GM23338 (cell line): ENCODE results near the gene PPM1N. TPM values are rescaled to one million over a fixed set of nuclear protein-coding genes. Genes with fewer than 3 reads are reported as not detected.

Experiments
- ATAC-seq: fragments of 200-7000 bp; cut with Tn5 transposase; 3 replicates; pipeline ENCODE4 v1.9.1; 2020
- DNase-seq: peaks from one replicate; pipeline ENCODE4 v3.0.0-alpha.2; 2015; ENCODE audit warnings: low spot score
- H2AFZ ChIP-seq: fragments of 200-600 bp; sonication (generic); 2 replicates; pipeline ENCODE4 v1.8.0; 2016; ENCODE audit warnings: antibody characterized with exemption, mild to moderate bottlenecking, moderate library complexity
- H3F3A ChIP-seq: fragments of 200-600 bp; sonication (generic); replicated peaks from 2 replicates; pipeline ENCODE4 v1.8.0; 2017; ENCODE audit warnings: antibody characterized with exemption, mixed run types, low read depth
- H3K27ac ChIP-seq: fragments of 200-600 bp; sonication (generic); 2 replicates; pipeline ENCODE4 v1.6.1; 2016; ENCODE audit warnings: low read depth
- H3K27me3 ChIP-seq: fragments of 200-600 bp; sonication (generic); 2 replicates; pipeline ENCODE4 v1.8.0; 2016; ENCODE audit warnings: mild to moderate bottlenecking, mixed run types, moderate library complexity; ENCODE audit not compliant: insufficient read depth
- H3K36me3 ChIP-seq: fragments of 200-600 bp; sonication (generic); 2 replicates; pipeline ENCODE4 v1.8.0; 2016; ENCODE audit warnings: mild to moderate bottlenecking; ENCODE audit not compliant: insufficient read depth
- H3K4me1 ChIP-seq: fragments of 200-600 bp; sonication (generic); 2 replicates; pipeline ENCODE4 v1.8.0; 2016; ENCODE audit warnings: mild to moderate bottlenecking, moderate library complexity; ENCODE audit not compliant: insufficient read depth
- H3K4me2 ChIP-seq: fragments of 200-600 bp; sonication (generic); 2 replicates; pipeline ENCODE4 v1.7.1; 2017; ENCODE audit warnings: mixed run types
- H3K4me3 ChIP-seq: fragments of 200-600 bp; sonication (generic); 2 replicates; pipeline ENCODE4 v1.6.1; 2016; ENCODE audit warnings: mixed run types
- H3K79me2 ChIP-seq: fragments of 200-600 bp; sonication (generic); replicated peaks from 2 replicates; pipeline ENCODE4 v1.8.0; 2017; ENCODE audit warnings: mild to moderate bottlenecking; ENCODE audit not compliant: insufficient read depth
- H3K9me2 ChIP-seq: fragments of 200-600 bp; sonication (generic); 2 replicates; pipeline ENCODE4 v1.8.0; 2017; ENCODE audit not compliant: insufficient read depth
- H4K20me1 ChIP-seq: fragments of 200-600 bp; sonication (generic); replicated peaks from 2 replicates; pipeline ENCODE4 v1.8.0; 2017; ENCODE audit warnings: mild to moderate bottlenecking; ENCODE audit not compliant: insufficient read depth
- H3K27ac Mint-ChIP-seq: 2 replicates; pipeline ENCODE4 v1.8.0; 2020; ENCODE audit warnings: inconsistent platforms, mild to moderate bottlenecking, moderate library complexity, mixed read lengths
- H3K27me3 Mint-ChIP-seq: 3 replicates; pipeline ENCODE4 v1.8.0; 2022; ENCODE audit warnings: low read depth, mild to moderate bottlenecking, moderate library complexity, mixed read lengths, inconsistent platforms; ENCODE audit not compliant: insufficient read depth, poor library complexity
- H3K36me3 Mint-ChIP-seq: 3 replicates; pipeline ENCODE4 v1.8.0; 2021; ENCODE audit warnings: low read depth, mild to moderate bottlenecking, inconsistent platforms, moderate library complexity, mixed read lengths
- H3K4me1 Mint-ChIP-seq: 3 replicates; pipeline ENCODE4 v1.8.0; 2020; ENCODE audit warnings: mild to moderate bottlenecking, inconsistent platforms, mixed read lengths
- H3K4me3 Mint-ChIP-seq: 3 replicates; pipeline ENCODE4 v1.8.0; 2021; ENCODE audit warnings: moderate library complexity, mild to moderate bottlenecking, inconsistent platforms, mixed read lengths
- H3K9me3 Mint-ChIP-seq: 3 replicates; pipeline ENCODE4 v1.8.0; 2020; ENCODE audit warnings: moderate library complexity, mild to moderate bottlenecking, inconsistent platforms, mixed read lengths
- CREB1 ChIP-seq: fragments of 250-450 bp; sonication (Bioruptor Pico); IDR thresholded peaks from 2 replicates; pipeline ENCODE4 v1.5.0; 2020; ENCODE audit warnings: low read depth, mild to moderate bottlenecking, moderate library complexity
- EZH2 ChIP-seq: fragments of 200-600 bp; sonication (generic); IDR thresholded peaks from one replicate; pipeline ENCODE4 v1.8.0; 2017; ENCODE audit warnings: antibody characterized with exemption, mild to moderate bottlenecking, low read depth; ENCODE audit not compliant: unreplicated experiment
- EZH2phosphoT487 ChIP-seq: fragments of 200-600 bp; sonication (generic); IDR thresholded peaks from one replicate; pipeline ENCODE4 v1.8.1; 2018; ENCODE audit warnings: antibody characterized with exemption; ENCODE audit not compliant: unreplicated experiment
- NANOG ChIP-seq: IDR thresholded peaks from 2 replicates; pipeline ENCODE4 v1.6.1; 2016; ENCODE audit warnings: antibody characterized with exemption, borderline replicate concordance
- STAT1 ChIP-seq: IDR thresholded peaks from one replicate; pipeline ENCODE4 v1.6.1; 2016; ENCODE audit warnings: antibody characterized with exemption; ENCODE audit not compliant: unreplicated experiment
- ZNF331 ChIP-seq: fragments of 250-450 bp; sonication (Bioruptor Pico); IDR thresholded peaks from 2 replicates; pipeline ENCODE4 v1.5.0; 2020; ENCODE audit warnings: low read depth, mild to moderate bottlenecking, moderate library complexity
- polyA plus RNA-seq: library from polyadenylated mRNA; unstranded; fragments of >200 nt; fragmentation: Nextera tagmentation; extraction: Ambion mirVana; gene quantifications from 2 replicates; pipeline ENCODE4 v1.2.1, GENCODE V29; 2016
- total RNA-seq: library from RNA; depleted of rRNA; stranded (reverse); fragments of >200 nt; shearing (Covaris generic); gene quantifications from 2 replicates; pipeline ENCODE4 v1.2.3, GENCODE V29; 2014
- TF ChIP-seq, protein P1 (sequence below): fragments of 250-450 bp; sonication (Bioruptor Pico); IDR thresholded peaks from 2 replicates; pipeline ENCODE4 v1.5.0; 2020; ENCODE audit warnings: mild to moderate bottlenecking, moderate library complexity
- TF ChIP-seq, protein P2 (sequence below): IDR thresholded peaks from 2 replicates; pipeline ENCODE4 v1.6.1; 2016; ENCODE audit warnings: antibody characterized with exemption
- TF ChIP-seq, protein P3 (sequence below): IDR thresholded peaks from one replicate; pipeline ENCODE4 v1.6.1; 2018; ENCODE audit warnings: antibody characterized with exemption; ENCODE audit not compliant: unreplicated experiment
- TF ChIP-seq, protein P4 (sequence below), 2 experiments: fragments of 200-600 bp in 1 of 2; sonication (generic) in 1 of 2; conservative IDR thresholded peaks; 2 replicates each; pipeline versions ENCODE4 v1.5.1 to v1.6.1; 2016 to 2017; ENCODE audit warnings: antibody characterized with exemption in 2 of 2, low read depth in 2 of 2, mild to moderate bottlenecking in 2 of 2, moderate library complexity in 1 of 2

PPM1N gene
- total and polyA plus RNA-seq, 2 experiments from 2014 or later = 15.2 to 25.1 TPM

DNA sequence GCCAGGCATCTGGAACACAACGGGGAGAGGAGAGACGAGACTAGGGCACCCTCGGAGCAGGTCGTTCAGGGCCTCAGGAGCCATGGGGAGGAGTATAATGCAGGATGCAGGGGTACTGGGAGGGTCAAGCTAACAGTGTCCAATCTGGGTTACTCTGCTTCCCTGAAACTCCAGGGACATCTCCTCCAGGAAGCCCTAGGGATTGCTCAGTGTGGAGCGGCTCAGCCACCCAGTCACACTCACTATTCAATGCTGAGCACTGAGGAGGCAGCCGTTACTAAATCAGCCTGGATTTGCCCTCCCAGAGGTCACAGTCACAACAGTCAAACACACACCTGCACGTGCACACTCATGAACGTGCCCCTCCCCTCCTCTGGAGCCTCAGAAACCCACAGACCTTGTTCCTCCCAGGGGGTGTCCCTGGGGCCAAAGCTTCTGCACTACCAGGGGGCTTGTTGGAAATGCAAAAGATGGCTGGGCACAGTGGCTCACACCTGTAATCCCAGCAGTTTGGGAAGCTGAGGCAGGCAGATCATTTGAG, 37.4 kb upstream of the PPM1N start (continued):
- TF ChIP-seq, protein P1, sequence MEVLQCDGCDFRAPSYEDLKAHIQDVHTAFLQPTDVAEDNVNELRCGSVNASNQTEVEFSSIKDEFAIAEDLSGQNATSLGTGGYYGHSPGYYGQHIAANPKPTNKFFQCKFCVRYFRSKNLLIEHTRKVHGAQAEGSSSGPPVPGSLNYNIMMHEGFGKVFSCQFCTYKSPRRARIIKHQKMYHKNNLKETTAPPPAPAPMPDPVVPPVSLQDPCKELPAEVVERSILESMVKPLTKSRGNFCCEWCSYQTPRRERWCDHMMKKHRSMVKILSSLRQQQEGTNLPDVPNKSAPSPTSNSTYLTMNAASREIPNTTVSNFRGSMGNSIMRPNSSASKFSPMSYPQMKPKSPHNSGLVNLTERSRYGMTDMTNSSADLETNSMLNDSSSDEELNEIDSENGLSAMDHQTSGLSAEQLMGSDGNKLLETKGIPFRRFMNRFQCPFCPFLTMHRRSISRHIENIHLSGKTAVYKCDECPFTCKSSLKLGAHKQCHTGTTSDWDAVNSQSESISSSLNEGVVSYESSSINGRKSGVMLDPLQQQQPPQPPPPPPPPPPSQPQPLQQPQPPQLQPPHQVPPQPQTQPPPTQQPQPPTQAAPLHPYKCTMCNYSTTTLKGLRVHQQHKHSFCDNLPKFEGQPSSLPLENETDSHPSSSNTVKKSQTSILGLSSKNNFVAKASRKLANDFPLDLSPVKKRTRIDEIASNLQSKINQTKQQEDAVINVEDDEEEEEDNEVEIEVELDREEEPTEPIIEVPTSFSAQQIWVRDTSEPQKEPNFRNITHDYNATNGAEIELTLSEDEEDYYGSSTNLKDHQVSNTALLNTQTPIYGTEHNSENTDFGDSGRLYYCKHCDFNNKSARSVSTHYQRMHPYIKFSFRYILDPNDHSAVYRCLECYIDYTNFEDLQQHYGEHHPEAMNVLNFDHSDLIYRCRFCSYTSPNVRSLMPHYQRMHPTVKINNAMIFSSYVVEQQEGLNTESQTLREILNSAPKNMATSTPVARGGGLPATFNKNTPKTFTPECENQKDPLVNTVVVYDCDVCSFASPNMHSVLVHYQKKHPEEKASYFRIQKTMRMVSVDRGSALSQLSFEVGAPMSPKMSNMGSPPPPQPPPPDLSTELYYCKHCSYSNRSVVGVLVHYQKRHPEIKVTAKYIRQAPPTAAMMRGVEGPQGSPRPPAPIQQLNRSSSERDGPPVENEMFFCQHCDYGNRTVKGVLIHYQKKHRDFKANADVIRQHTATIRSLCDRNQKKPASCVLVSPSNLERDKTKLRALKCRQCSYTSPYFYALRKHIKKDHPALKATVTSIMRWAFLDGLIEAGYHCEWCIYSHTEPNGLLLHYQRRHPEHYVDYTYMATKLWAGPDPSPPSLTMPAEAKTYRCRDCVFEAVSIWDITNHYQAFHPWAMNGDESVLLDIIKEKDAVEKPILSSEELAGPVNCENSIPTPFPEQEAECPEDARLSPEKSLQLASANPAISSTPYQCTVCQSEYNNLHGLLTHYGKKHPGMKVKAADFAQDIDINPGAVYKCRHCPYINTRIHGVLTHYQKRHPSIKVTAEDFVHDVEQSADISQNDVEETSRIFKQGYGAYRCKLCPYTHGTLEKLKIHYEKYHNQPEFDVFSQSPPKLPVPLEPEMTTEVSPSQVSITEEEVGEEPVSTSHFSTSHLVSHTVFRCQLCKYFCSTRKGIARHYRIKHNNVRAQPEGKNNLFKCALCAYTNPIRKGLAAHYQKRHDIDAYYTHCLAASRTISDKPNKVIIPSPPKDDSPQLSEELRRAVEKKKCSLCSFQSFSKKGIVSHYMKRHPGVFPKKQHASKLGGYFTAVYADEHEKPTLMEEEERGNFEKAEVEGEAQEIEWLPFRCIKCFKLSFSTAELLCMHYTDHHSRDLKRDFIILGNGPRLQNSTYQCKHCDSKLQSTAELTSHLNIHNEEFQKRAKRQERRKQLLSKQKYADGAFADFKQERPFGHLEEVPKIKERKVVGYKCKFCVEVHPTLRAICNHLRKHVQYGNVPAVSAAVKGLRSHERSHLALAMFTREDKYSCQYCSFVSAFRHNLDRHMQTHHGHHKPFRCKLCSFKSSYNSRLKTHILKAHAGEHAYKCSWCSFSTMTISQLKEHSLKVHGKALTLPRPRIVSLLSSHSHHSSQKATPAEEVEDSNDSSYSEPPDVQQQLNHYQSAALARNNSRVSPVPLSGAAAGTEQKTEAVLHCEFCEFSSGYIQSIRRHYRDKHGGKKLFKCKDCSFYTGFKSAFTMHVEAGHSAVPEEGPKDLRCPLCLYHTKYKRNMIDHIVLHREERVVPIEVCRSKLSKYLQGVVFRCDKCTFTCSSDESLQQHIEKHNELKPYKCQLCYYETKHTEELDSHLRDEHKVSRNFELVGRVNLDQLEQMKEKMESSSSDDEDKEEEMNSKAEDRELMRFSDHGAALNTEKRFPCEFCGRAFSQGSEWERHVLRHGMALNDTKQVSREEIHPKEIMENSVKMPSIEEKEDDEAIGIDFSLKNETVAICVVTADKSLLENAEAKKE (CRISPR knock-in tag) = no peak
- no peak for TF ChIP-seq STAT1
- TF ChIP-seq, protein P2, sequence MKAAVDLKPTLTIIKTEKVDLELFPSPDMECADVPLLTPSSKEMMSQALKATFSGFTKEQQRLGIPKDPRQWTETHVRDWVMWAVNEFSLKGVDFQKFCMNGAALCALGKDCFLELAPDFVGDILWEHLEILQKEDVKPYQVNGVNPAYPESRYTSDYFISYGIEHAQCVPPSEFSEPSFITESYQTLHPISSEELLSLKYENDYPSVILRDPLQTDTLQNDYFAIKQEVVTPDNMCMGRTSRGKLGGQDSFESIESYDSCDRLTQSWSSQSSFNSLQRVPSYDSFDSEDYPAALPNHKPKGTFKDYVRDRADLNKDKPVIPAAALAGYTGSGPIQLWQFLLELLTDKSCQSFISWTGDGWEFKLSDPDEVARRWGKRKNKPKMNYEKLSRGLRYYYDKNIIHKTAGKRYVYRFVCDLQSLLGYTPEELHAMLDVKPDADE = no peak

DNA sequence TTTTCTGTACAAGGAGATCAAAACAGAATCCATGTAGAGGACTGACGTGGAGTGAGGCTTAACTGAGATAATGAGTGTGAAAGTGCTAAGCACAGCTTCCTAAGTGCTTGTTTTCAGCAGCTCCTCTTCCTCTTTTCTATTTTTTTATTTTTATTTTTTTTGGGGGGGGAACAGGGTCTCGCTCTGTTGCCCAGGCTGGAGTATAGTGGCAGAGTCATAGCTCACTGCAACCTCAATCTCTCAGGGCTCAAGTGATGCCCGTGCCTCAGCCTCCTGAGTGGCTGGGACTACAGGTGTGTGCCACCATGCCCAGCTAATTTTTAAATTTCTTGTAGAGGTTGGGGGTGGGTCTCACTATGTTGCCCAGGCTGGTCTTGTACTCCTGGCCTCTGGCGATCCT, 36.1 kb upstream of the PPM1N start:
- Mint-ChIP-seq H3K27me3 (peaks cover 11% of the 10 kb centered on the region), H3K36me3 (no peaks in the 10 kb centered on the region), H3K4me3 (no peak overlapping the region), H3K27ac (no peak overlapping the region), H3K4me1 (peaks cover 5% of the 10 kb centered on the region), H3K9me3 (no peaks in the 10 kb centered on the region; the same call in 2 of the 3 replicates)
- Histone ChIP-seq H3K9me2 (no peaks in the 10 kb centered on the region), H2AFZ (no peak overlapping the region), H3K4me1 (peaks cover 6% of the 10 kb centered on the region; the same call in 1 of the 2 replicates), H3K27ac (no peak overlapping the region), H3F3A (peaks cover 4% of the 10 kb centered on the region; the same call in 1 of the 2 replicates), H3K36me3 (no peaks in the 10 kb centered on the region), H4K20me1 (no peaks in the 10 kb centered on the region; the same call in 1 of the 2 replicates), H3K79me2 (no peaks in the 10 kb centered on the region), H3K27me3 (peaks cover 13% of the 10 kb centered on the region), H3K4me2 (no peak overlapping the region), H3K4me3 (no peak overlapping the region)
- no peak for DNase-seq
- no peak for ATAC-seq
- TF ChIP-seq ZNF331 (CRISPR knock-in tag) (no peak), NANOG (no peak), EZH2 (no peak), CREB1 (CRISPR knock-in tag) (no peak), EZH2phosphoT487 (no peak)
- TF ChIP-seq, protein P3, sequence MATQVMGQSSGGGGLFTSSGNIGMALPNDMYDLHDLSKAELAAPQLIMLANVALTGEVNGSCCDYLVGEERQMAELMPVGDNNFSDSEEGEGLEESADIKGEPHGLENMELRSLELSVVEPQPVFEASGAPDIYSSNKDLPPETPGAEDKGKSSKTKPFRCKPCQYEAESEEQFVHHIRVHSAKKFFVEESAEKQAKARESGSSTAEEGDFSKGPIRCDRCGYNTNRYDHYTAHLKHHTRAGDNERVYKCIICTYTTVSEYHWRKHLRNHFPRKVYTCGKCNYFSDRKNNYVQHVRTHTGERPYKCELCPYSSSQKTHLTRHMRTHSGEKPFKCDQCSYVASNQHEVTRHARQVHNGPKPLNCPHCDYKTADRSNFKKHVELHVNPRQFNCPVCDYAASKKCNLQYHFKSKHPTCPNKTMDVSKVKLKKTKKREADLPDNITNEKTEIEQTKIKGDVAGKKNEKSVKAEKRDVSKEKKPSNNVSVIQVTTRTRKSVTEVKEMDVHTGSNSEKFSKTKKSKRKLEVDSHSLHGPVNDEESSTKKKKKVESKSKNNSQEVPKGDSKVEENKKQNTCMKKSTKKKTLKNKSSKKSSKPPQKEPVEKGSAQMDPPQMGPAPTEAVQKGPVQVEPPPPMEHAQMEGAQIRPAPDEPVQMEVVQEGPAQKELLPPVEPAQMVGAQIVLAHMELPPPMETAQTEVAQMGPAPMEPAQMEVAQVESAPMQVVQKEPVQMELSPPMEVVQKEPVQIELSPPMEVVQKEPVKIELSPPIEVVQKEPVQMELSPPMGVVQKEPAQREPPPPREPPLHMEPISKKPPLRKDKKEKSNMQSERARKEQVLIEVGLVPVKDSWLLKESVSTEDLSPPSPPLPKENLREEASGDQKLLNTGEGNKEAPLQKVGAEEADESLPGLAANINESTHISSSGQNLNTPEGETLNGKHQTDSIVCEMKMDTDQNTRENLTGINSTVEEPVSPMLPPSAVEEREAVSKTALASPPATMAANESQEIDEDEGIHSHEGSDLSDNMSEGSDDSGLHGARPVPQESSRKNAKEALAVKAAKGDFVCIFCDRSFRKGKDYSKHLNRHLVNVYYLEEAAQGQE = no peak
- TF ChIP-seq, protein P2 = no peak
- TF ChIP-seq, protein P4, sequence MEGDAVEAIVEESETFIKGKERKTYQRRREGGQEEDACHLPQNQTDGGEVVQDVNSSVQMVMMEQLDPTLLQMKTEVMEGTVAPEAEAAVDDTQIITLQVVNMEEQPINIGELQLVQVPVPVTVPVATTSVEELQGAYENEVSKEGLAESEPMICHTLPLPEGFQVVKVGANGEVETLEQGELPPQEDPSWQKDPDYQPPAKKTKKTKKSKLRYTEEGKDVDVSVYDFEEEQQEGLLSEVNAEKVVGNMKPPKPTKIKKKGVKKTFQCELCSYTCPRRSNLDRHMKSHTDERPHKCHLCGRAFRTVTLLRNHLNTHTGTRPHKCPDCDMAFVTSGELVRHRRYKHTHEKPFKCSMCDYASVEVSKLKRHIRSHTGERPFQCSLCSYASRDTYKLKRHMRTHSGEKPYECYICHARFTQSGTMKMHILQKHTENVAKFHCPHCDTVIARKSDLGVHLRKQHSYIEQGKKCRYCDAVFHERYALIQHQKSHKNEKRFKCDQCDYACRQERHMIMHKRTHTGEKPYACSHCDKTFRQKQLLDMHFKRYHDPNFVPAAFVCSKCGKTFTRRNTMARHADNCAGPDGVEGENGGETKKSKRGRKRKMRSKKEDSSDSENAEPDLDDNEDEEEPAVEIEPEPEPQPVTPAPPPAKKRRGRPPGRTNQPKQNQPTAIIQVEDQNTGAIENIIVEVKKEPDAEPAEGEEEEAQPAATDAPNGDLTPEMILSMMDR (conservative IDR thresholded peaks at IDR 0.05; ENCODE audit: low read depth in 2 of 2) = no peak
